GM21528 (cell line): ENCODE results near the gene DNAH3.
"Not testable (repeated sequence)": the region's sequence is repeated elsewhere in the genome, so short reads cannot be mapped to it uniquely, and the experiment has no call there.

Source experiments
- ATAC-seq: cut with Tn5 transposase; IDR thresholded peaks from one replicate; pipeline ENCODE4 v1.9.1; 2021; ENCODE audit warnings: mild to moderate bottlenecking, moderate library complexity; ENCODE audit not compliant: unreplicated experiment, low FRiP score

DNAH3 gene

DNA sequence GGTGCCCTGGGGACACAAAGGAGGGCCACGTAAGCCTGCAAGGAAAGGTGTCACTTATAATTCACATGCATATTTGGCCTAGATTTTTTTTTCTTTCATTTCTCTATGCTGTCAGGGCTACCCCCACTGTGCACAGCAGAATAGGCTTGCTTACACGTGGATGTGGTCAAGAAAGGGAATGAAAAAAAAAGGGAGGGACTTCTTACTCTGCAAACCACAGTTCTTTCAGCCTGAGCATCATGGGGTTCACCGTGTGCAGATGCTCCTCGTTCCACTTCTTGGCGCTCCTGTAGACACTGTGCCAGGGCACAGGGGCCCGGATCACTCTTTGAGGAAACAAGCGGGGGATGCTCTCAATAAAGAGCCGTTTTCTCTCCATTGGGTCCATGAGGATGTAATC lies 16.6 kb downstream of the DNAH3 start:
- ATAC-seq, result no peak

DNA sequence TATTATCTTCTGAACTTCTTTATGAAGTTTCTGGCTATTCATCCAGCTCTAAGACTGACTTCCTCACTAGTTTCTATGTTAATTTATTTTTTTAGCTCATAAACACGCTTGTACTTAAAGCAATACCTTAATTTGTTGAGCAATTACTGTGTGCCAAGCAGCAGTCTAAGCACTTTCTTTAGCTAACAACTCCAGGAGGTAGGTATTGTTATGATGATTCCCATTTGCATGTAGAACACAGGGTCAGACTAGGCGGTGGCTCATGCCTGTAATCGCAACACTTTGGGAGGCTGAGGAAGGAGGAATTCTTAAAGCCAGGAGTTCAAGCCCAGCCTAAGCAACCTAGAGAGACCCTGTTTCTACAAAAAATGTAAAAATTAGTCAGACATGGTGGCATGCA lies 19.8 kb downstream of the DNAH3 start:
- ATAC-seq, result no peak

DNA sequence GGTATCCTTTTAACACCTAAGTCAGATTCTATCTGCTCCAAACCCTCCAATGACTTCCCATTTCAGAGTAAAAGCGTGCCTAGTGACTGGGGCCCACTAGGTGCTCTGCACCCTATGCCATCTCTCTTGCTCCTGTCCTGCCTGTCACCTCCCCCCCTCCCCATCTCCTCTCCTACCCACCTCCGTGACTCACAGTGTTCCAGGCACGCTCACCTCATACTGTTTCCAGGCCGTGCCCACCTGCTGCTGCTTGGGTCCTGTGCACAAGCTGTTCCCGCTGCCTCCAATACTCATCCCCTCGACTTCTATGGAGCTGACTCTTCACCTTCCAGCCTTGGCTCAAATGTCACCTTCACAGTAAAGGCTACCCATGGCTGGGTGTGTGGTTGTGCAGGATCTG lies 21.7 kb downstream of the DNAH3 start:
- no peak for ATAC-seq

DNA sequence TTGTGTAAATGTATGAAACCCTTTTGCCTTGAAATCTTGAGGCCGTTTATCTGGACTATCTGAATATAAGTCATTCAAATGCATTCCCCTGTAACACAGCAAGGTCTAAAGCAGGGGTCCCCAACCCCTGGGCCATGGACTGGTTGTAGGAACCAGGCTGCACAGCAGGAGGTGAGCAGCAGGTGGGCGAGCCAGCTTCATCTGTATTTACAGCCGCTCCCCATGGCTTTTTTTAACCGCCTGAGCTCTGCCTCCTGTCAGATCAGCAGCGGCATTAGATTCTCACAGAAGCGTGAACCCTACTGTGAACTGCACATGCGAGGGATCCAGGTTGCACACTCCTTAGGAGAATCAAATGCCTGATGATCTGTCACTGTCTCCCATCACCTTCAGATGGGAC lies 24.1 kb downstream of the DNAH3 start:
- no peak for ATAC-seq

DNA sequence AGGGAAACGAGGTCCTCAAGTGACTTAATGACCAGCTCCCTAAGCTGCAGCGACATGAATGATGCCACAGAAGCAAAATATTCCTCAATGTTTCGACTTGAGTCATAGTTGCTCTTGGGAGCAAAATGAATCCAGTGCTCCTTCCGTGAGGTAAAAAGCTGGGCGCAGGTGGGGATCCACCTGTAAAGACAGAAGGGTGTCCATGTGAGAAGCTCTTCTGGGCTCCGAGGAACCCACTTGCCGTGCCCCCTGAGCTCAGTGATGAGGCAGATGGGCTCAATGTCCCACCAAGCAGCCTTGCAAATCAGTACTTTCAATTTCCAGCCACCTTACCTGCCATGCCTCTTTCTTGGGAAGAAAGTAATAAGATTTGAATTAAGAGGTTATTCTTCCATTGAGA lies 25.5 kb downstream of the DNAH3 start:
- ATAC-seq, result no peak

DNA sequence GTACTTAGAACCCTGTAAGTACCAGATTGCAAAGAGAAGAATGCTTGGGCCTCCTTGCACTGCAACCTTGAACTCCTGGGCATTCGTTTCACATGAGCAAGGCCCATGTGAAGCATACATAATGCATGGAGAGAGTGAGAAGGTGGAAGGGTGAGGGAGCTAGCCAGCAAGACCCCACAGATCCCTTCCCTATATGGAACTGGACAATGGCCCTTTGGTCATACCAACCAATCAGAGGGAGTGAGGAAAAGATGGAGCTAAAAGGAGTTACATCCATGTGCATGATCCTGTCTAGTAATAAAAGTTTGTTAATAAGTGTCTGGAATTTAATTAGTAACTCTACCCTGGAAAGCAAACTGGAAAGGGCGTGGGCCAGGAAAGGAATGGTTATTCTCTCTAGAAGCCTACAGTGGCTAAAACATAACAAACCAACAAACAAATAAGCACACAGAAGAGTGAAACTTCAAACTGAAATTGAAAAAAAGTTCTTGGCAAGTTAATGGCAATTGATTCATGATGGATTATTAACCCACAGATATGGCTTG lies 29.6 kb downstream of the DNAH3 start:
- no peak for ATAC-seq

DNA sequence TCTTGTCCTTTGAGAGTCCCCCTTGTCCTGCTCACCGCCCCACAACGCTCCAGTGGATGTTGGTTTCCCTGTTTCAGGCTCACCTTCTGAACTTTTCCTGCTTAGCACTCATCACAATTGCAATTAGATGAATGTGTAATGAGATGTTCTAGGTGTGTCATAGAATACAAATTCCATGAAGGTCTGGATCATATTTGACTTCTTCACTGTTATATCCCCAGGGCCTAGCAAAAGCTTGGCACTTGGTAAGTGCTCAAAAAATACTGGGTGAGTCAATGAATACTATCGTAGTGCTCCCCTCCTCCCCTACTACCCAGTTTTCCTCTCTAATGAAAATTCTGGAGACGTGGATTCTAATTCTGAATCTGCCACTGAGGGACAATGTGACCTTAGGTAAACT lies 33.1 kb downstream of the DNAH3 start:
- ATAC-seq, result no peak

DNA sequence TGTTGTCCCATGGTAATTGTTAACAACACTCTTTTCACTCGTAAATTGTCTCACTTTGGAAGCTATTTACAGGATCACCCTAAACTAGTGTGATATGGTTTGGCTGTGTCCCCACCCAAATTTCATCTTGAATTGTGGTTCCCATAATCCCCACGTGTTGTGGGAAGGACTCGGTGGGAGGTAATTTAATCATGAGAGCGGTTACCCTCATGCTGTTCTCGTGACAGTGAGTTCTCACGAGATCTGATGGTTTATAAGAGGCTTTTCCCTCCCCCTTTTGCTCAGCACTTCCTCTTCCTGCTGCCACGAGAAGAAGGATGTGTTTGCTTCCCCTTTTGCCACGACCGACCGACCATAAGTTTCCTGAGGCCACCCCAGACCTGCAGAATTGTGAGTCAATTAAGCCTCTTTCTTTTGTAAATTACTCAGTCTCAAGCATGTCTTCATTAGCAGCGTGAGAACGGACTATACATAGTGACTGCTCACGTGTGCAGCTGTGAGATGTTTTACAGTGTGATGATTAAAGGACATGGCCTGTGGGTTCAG lies 34.4 kb downstream of the DNAH3 start:
- ATAC-seq, result no peak

DNA sequence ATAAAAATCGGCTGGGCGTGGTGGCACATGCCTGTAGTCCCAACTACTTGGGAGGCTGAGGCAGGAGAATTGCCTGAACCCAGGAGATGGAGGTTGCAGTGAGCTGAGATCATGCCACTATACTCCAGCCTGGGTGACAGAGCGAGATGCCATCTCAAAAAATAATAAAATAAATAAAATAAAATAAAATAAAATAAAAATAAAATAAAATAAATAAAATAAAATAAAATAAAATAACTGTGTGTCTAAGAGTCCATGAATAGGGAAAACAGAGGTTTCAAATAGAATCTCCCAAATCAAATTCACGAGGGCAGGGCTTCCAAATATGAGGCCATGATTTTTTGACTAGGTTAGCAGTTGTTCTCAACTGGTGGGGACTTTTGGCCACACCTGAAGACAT lies 35.1 kb downstream of the DNAH3 start:
- ATAC-seq, result not testable (repeated sequence)

DNA sequence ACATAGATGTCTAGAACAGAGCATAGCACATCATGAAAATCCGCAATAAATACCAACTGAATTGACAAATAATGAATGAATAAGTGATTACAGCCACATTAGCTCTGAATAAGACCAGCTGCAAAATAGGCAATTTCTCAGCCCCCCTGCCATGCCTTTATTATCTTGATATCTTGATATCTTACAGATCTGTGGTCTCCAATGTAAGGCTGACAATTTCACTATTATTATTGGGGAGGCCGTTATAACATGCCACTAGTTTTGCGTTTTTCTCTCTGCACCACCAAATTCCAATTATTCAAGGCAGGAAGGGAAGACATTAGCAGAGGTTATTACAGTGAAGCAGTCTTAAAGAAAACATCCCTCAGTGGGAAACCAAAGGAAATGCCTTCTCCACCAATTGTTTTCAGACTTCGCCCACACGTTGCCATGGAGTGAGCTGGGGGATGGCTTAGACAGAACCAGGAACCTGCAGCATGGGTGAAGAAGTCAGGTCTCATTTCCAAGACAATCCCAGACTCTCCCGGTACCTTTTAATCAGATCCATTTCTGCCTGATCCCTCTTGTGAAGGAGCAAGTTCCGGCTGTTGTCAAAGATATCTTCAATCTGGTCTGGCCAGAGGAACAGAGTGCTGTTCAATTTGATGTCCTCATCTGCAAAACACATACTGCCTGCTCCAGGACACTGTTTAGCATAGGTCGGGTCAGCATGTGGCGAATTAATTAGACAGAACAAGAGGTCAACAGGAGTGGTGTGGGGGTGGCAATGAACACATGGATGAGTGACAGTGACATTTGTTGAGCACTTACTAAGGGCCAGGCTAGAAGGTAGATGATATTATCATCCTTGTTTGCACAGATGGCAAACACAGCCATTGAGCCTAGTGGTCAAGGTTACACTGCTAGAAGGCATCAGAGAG lies 46.4 kb downstream of the DNAH3 start:
- no peak for ATAC-seq

DNA sequence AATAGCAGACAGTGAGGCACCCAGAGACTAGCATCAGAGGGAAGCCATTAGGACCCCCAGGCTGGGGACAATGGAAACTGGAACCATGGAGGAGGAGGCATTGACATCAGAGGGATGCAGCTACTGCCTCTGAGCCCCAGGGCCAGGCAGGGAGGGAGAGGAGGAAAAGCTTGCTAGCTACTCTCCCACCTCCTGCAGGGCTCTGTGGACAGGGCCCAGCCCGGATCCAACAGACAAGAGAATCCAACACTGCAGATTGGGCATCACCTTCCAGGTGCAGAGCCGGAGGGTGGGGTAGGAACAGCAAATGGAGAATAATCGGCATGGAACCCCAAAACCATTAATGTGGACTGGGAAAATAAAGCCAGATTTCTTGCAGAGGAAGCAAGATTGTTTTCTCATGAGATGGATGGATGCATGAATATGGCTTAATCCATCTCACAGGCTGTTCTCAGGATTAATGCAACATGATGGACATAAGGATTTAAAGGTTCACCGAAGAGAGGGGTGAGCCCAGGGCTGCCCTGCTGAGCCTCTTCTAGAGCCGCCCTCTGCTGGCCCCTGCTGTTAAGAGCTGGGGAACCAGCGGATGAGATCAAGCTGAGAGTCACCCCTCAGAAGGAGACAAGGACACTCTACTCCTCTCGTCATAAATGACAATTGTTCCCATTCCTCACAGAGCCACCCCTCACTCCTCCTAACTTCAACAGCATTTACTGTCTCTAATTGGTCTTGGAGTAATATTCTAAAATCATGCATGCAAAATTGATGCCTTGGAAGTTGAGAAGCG lies 48.8 kb downstream of the DNAH3 start:
- no peak for ATAC-seq

DNA sequence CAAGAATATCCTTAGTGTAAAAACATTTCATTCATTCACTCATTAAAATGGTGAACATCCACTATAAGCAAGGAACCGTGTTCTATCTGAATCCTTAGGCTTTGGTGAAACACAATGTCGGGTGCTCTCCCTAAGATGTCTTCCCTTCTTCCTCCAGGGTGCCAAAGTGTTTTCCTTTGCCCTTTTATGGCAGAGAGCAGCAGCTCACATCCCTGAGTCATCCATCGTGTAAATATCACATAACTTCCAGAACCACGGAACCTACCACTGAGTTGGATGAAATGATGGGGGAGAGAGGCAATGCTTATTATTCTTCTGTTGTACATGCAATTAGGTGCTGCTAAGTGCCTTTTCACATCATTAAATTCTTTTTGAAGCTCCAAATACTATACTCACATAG lies 50.2 kb downstream of the DNAH3 start:
- ATAC-seq, result no peak

DNA sequence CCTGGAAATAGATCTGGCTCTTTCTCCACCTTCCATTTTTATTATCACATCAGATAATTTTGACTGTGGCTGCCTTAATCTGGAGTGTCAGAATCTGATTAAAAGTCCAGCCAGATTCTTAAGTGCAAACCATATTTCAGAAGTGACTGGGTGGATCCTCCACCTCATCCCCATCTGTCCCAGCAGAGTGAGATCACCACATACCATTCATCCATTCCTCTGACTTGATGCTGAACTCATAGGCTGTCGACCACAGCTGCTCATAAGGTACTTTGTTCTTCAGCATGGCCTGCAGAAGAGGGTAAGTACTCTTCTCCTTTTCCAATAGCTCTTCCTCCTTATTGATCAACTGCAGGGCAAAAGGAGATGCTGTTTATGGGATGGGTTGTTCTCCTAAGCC lies 53.5 kb downstream of the DNAH3 start:
- no peak for ATAC-seq

DNA sequence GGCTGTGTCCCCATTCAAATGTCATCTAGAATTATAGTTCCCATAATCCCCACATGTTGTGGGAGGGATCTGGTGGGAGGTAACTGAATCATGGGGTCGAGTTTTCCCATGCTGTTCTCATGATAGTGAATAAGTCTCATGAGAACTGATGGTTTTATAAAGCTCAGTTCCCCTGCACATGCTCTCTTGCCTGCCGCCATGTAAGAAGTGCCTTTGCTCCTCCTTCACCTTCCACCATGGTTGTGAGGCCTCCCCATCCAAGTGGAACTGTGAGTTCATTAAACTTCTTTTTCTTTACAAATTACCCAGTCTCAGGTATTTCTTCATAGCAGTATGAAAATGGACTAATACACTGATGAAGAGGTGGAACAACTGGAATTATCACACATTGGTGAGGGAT lies 55.9 kb downstream of the DNAH3 start:
- ATAC-seq, result not testable (repeated sequence)

DNA sequence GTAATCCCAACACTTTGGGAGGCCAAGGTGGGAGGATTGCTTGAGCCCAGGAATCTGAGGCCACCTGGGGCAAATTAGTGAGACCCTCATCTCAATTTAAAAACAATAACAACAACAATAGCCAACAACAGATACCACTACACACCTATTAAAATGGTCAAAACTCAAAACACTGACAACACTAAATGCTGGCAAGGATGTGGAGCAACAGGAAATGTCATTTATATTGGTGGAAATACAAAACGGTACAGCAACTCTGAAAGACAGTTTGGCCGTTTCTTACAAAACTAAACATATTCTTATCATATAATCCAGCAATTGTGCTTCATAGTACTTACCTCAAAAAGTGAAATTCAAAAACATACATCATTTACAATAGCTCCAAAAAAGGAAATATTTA lies 57.7 kb downstream of the DNAH3 start:
- ATAC-seq, result no peak

DNA sequence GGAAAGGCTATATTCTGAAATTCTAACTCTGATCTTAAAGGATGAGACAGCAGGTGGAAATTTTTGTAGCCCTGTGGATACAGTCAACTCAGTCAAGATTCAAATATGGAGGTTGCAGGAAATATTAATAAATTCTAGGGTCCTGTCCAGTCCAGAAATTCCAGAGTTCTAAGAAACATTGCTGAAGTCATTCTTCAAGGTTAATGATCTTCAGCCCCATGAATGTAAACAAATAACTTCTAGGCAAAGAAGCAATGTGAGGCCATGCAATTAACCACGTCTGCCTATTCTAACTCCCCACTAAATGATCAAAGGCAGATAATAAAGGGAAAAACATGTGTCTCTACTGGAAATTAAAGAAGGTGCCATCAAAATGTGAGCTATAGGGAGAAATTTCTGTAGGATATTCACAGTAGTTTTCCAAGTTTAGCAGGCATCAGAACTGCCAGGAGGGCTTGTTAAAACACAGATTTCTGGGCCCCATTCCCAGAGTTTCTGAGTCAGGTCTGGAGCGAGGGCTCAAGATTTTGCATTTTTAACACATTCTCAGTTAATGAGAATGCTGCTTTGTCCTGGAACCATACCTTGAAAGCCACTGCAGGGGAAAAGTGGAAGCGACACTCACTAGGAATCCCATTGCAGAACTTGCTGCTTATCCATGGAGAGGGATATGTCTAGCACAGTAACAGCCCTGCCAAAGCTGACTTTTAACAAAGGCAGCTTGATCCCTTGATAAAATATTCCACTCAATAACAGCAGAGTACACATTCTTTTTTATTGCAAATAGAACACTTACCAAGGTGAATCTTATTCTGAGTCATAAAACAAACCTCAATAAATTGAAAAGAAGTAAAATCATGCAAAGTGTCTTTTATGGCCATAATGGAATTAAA lies 61.8 kb downstream of the DNAH3 start:
- ATAC-seq, result no peak

DNA sequence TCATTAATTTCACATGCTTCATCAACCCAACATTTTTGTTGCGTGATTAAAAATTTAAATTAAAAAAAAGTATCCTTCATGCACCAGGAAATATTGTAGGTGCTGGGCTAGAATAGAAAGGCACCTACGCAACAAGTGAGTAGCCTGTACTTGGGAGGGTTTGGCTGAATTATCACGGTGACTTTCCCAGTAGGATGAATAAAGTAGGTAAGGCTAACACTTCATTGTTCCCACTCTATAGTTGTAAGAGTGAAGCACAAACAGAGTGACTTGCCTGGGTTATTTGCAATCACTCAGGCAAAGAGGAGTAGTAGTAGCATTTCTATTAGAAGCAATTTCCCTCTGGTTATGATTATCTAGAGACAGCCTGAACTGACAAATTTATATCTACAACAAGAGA lies 62.5 kb downstream of the DNAH3 start:
- no peak for ATAC-seq

DNA sequence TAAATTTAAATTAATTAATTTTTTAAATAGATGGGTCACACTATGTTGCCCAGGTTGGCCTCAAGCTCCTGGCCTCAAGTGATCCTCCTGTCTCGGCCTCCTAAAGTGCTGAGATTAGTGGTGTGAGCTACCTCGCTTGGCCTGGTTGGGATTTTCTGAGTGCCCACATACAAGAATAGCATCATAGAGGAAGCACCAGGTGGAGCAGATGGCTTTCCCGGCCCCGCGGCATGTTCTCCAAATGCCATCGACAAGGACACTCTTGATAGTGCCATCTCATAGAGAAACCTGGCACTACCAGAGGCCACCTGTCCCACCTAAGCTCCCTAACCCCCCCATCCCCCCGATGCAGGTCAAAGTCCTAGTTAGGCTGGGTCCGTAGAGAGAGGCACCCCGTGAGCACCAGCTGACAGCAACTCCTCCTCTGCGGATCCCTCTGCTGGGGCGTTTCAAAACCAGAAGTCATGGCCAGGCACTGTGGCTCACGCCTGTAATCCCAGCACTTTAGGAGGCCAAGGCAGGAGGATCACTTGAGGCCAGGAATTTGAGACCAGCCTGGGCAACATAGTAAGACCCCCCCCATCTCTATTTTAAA lies 65.9 kb downstream of the DNAH3 start:
- no peak for ATAC-seq

DNA sequence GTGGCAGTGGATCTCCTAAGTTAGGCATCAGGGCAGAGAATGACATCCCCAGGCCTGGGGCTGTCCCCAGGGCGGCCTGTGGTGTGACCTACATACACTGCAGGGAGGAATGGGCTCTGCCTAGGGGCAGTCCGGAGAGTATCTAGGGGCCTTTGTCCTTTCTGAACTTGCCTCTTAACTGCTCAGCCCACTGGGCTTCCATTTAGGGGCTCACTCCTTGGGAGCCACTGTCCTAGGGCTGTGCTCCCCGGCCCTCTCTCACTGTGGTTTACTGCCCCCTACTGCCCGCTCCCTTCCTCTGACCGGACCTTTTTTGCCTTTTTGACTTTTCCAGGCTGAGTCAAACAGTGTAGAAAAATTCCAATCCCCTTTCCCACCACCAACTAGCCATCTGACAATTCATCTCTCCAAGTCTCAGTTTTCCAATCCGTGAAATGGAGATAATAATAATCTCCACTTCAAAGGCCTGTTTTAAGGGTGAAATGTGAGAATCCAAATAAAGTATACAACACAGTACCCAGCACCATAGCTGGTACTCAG lies 66.8 kb downstream of the DNAH3 start:
- no peak for ATAC-seq

DNA sequence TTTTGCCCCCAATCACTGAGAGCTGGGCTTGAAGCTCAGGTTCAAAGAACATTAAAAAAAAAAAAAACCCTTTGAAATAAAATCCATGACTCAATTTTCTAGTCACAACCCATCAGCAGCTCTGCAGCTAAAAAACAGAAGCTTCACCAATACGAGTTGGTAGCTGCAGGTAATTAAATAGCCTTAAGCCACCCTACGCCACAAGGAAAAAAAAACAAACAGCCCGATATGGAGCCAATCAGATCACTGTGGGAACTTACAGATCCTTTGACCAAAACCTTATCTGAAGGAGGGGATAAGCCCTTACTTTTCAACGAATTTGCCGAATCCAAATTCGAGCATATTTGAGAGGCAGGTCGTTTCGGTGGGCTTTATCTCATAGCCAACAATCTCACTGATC lies 69.3 kb downstream of the DNAH3 start:
- no peak for ATAC-seq
